Loucy (cell line): ENCODE results near the gene ARHGEF9.

Experiments used
- H2AFZ ChIP-seq: fragments of 200-600 bp; sonication (generic); 2 replicates; pipeline ENCODE4 v1.6.0; 2016; ENCODE audit warnings: antibody characterized with exemption, mild to moderate bottlenecking, low read length, moderate library complexity
- H3F3A ChIP-seq: fragments of 200-600 bp; 2 replicates; pipeline ENCODE4 v1.6.0; 2016; ENCODE audit warnings: antibody characterized with exemption, low read depth, mild to moderate bottlenecking
- H3K27me3 ChIP-seq: fragments of 200-600 bp; sonication (generic); 2 replicates; pipeline ENCODE4 v1.6.1; 2014; ENCODE audit warnings: low read length, mild to moderate bottlenecking; ENCODE audit not compliant: insufficient read depth, poor library complexity, severe bottlenecking
- H3K36me3 ChIP-seq: fragments of 200-600 bp; sonication (generic); 2 replicates; pipeline ENCODE4 v1.6.1; 2016; ENCODE audit warnings: low read length; ENCODE audit not compliant: insufficient read depth
- H3K4me1 ChIP-seq: fragments of 200-600 bp; sonication (generic); 2 replicates; pipeline ENCODE4 v1.5.1; 2014; ENCODE audit warnings: low read length, mild to moderate bottlenecking; ENCODE audit not compliant: insufficient read depth, poor library complexity, severe bottlenecking
- H3K4me2 ChIP-seq: fragments of 200-600 bp; sonication (generic); 2 replicates; pipeline ENCODE4 v1.6.0; 2014; ENCODE audit warnings: antibody characterized with exemption, low read length, low read depth, mild to moderate bottlenecking; ENCODE audit not compliant: poor library complexity, severe bottlenecking
- H3K4me3 ChIP-seq: fragments of 200-600 bp; sonication (generic); 2 replicates; pipeline ENCODE4 v1.5.1; 2014; ENCODE audit warnings: low read length, mild to moderate bottlenecking, mixed read lengths; ENCODE audit not compliant: poor library complexity, severe bottlenecking
- H3K79me2 ChIP-seq: fragments of 200-600 bp; sonication (generic); 2 replicates; pipeline ENCODE4 v1.6.1; 2014; ENCODE audit warnings: low read length; ENCODE audit not compliant: insufficient read depth
- H3K9ac ChIP-seq: fragments of 200-600 bp; sonication (generic); 2 replicates; pipeline ENCODE4 v1.6.0; 2014; ENCODE audit warnings: mild to moderate bottlenecking, low read depth, low read length, moderate library complexity; ENCODE audit not compliant: poor library complexity, severe bottlenecking
- H3K9me2 ChIP-seq: fragments of 200-600 bp; sonication (generic); replicated peaks from 2 replicates; pipeline ENCODE4 v1.6.1; 2016; ENCODE audit warnings: low read depth, low read length, mixed read lengths
- H3K9me3 ChIP-seq: fragments of 200-600 bp; sonication (generic); 2 replicates; pipeline ENCODE4 v1.6.1; 2014; ENCODE audit warnings: mild to moderate bottlenecking, antibody characterized with exemption, low read length, low read depth; ENCODE audit not compliant: insufficient read depth
- H4K20me1 ChIP-seq: fragments of 200-600 bp; sonication (generic); 2 replicates; pipeline ENCODE4 v1.6.0; 2014; ENCODE audit warnings: antibody characterized with exemption, low read length, mild to moderate bottlenecking; ENCODE audit not compliant: insufficient read depth, poor library complexity, severe bottlenecking
- CTCF ChIP-seq: fragments of 200-600 bp; sonication (generic); conservative IDR thresholded peaks from 2 replicates; pipeline ENCODE4 v1.5.1; 2014; ENCODE audit warnings: mild to moderate bottlenecking, antibody characterized with exemption, low read length
- EZH2phosphoT487 ChIP-seq: fragments of 200-600 bp; IDR thresholded peaks from 2 replicates; pipeline ENCODE4 v1.6.1; 2018; ENCODE audit warnings: antibody characterized with exemption, mild to moderate bottlenecking, moderate library complexity, borderline replicate concordance

Gene ARHGEF9

GRCh38 chrX:63661676-63662075 is 123.3 kb downstream of the ARHGEF9 start:
- Histone ChIP-seq H3K79me2 (no peaks in the 10 kb centered on the region), H3K9me2 (no peaks in the 10 kb centered on the region), H2AFZ (no peak overlapping the region), H4K20me1 (no peaks in the 10 kb centered on the region), H3F3A (no peaks in the 10 kb centered on the region), H3K27me3 (no peaks in the 10 kb centered on the region), H3K9me3 (no peaks in the 10 kb centered on the region), H3K4me2 (no peak overlapping the region), H3K36me3 (peaks cover 7% of the 10 kb centered on the region; the same call in 1 of the 2 replicates), H3K9ac (no peak overlapping the region), H3K4me1 (no peaks in the 10 kb centered on the region), H3K4me3 (no peak overlapping the region)
- TF ChIP-seq CTCF, result no peak
- no peak for TF ChIP-seq EZH2phosphoT487

- H3K4me3 ChIP-seq, result no peak overlapping the region
- no peaks in the 10 kb centered on the region for H3F3A ChIP-seq
- no peak overlapping the region for H2AFZ ChIP-seq
- no peaks in the 10 kb centered on the region for H3K4me1 ChIP-seq
- no peaks in the 10 kb centered on the region for H4K20me1 ChIP-seq
- no peaks in the 10 kb centered on the region for H3K79me2 ChIP-seq
- no peaks in the 10 kb centered on the region for H3K27me3 ChIP-seq
- H3K9ac ChIP-seq, result no peak overlapping the region
- no peaks in the 10 kb centered on the region for H3K9me2 ChIP-seq
- H3K4me2 ChIP-seq, result no peak overlapping the region
- H3K9me3 ChIP-seq, result no peaks in the 10 kb centered on the region
- H3K36me3 ChIP-seq, result peaks cover 14% of the 10 kb centered on the region; the same call in 1 of the 2 replicates
- TF ChIP-seq EZH2phosphoT487 (no peak), CTCF (no peak)
These were observed 126.1 kb downstream of the ARHGEF9 start for GRCh38 chrX:63658920-63659319.

GRCh38 chrX:63657821-63658220 is 127.2 kb downstream of the ARHGEF9 start:
- peaks cover 14% of the 10 kb centered on the region; the same call in 1 of the 2 replicates for H3K36me3 ChIP-seq
- TF ChIP-seq CTCF (no peak), EZH2phosphoT487 (no peak)

More at GRCh38 chrX:63657821-63658220, 127.2 kb downstream of the ARHGEF9 start:
- H3K27me3 ChIP-seq, result no peaks in the 10 kb centered on the region
- no peak overlapping the region for H3K9ac ChIP-seq
- no peaks in the 10 kb centered on the region for H4K20me1 ChIP-seq
- H3K4me3 ChIP-seq, result no peak overlapping the region
- H3K4me2 ChIP-seq, result no peak overlapping the region
- H3F3A ChIP-seq, result no peaks in the 10 kb centered on the region
- H3K79me2 ChIP-seq, result no peaks in the 10 kb centered on the region
- H3K9me3 ChIP-seq, result no peaks in the 10 kb centered on the region
- no peaks in the 10 kb centered on the region for H3K9me2 ChIP-seq
- H3K4me1 ChIP-seq, result no peaks in the 10 kb centered on the region
- H2AFZ ChIP-seq, result no peak overlapping the region
